Large intestine (tissue), 12 donors: ENCODE measurements around the gene FXYD6. TPM values are rescaled to one million over a fixed set of nuclear protein-coding genes. Genes with fewer than 3 reads are reported as not detected.
"Not testable (repeated sequence)": the region's sequence is repeated elsewhere in the genome, so short reads cannot be mapped to it uniquely, and the experiment has no call there.

Experiments
- DNase-seq, 2 donors: peaks; one replicate each; pipeline versions ENCODE4 v3.0.0 to v3.0.0-alpha.2; 2013
- H3K27ac ChIP-seq: one replicate; pipeline ENCODE4 v1.5.1; 2013; ENCODE audit warnings: low read length
- H3K27me3 ChIP-seq: 2 replicates; pipeline ENCODE4 v1.6.1; 2013; ENCODE audit warnings: low read length; ENCODE audit not compliant: control insufficient read depth, insufficient read depth
- H3K36me3 ChIP-seq: 2 replicates; pipeline ENCODE4 v1.6.1; 2013; ENCODE audit warnings: low read length; ENCODE audit not compliant: control insufficient read depth, insufficient read depth
- H3K4me1 ChIP-seq: one replicate; pipeline ENCODE4 v1.6.1; 2013; ENCODE audit warnings: low read length; ENCODE audit not compliant: control insufficient read depth, insufficient read depth
- H3K4me3 ChIP-seq: one replicate; pipeline ENCODE4 v1.5.1; 2013; ENCODE audit warnings: low read length
- H3K9me3 ChIP-seq: one replicate; pipeline ENCODE4 v1.6.1; 2013; ENCODE audit warnings: mild to moderate bottlenecking, low read depth, low read length, moderate library complexity; ENCODE audit not compliant: control insufficient read depth
- WGBS: methylation state at CpG from one replicate; pipeline ENCODE4 v1.1.5; 2013; ENCODE audit warnings: low lambda C conversion rate; ENCODE audit not compliant: insufficient coverage; 5-methylcytosine and 5-hydroxymethylcytosine counted together
- long read RNA-seq, 11 donors: transcript quantifications; one replicate each; lab custom pipeline, GENCODE V29; 2026
- polyA plus RNA-seq: library from polyadenylated mRNA; unstranded; fragments of 120-200 nt; gene quantifications from one replicate; pipeline ENCODE4 v1.2.1, GENCODE V29; 2013

Gene FXYD6, protein sequence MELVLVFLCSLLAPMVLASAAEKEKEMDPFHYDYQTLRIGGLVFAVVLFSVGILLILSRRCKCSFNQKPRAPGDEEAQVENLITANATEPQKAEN
- polyA plus RNA-seq, result 78.3 TPM
- long read RNA-seq, donor 1, transcript FXYD6-204 (8 exons, 2,171 nt), result major isoform, 12 of 14 reads
- long read RNA-seq, donor 1, partial matches to known transcripts, result 0 of 14 reads
- long read RNA-seq, donor 1, other reads (novel, unspliced or antisense), result 0 of 14 reads
- long read RNA-seq, donor 2, transcript FXYD6-204 (8 exons, 2,171 nt), result major isoform, 34 of 37 reads
- long read RNA-seq, donor 2, partial matches to known transcripts, result 0 of 37 reads
- long read RNA-seq, donor 2, other reads (novel, unspliced or antisense), result 0 of 37 reads
- long read RNA-seq, donor 3, result 0 reads
- long read RNA-seq, donor 4, partial matches to known transcripts, result 0 of 1 reads
- long read RNA-seq, donor 4, other reads (novel, unspliced or antisense), result 0 of 1 reads
- long read RNA-seq, donor 5, transcript FXYD6-204 (8 exons, 2,171 nt), result major isoform, 33 of 40 reads
- long read RNA-seq, donor 5, partial matches to known transcripts, result 0 of 40 reads
- long read RNA-seq, donor 5, other reads (novel, unspliced or antisense), result 0 of 40 reads
- long read RNA-seq, donor 6, transcript FXYD6-204 (8 exons, 2,171 nt), result major isoform, 28 of 32 reads
- long read RNA-seq, donor 6, partial matches to known transcripts, result 0 of 32 reads
- long read RNA-seq, donor 6, other reads (novel, unspliced or antisense), result 0 of 32 reads
- long read RNA-seq, donor 7, transcript FXYD6-204 (8 exons, 2,171 nt), result major isoform, 28 of 43 reads
- long read RNA-seq, donor 7, partial matches to known transcripts, result 10 of 43 reads
- long read RNA-seq, donor 7, other reads (novel, unspliced or antisense), result 0 of 43 reads
- long read RNA-seq, donor 8, transcript FXYD6-204 (8 exons, 2,171 nt), result major isoform, 40 of 46 reads
- long read RNA-seq, donor 8, partial matches to known transcripts, result 0 of 46 reads
- long read RNA-seq, donor 8, other reads (novel, unspliced or antisense), result 0 of 46 reads
- long read RNA-seq, donor 9, transcript FXYD6-204 (8 exons, 2,171 nt), result major isoform, 29 of 33 reads
- long read RNA-seq, donor 9, partial matches to known transcripts, result 0 of 33 reads
- long read RNA-seq, donor 9, other reads (novel, unspliced or antisense), result 0 of 33 reads
- long read RNA-seq, donor 10, transcript FXYD6-204 (8 exons, 2,171 nt), result major isoform, 32 of 34 reads
- long read RNA-seq, donor 10, partial matches to known transcripts, result 0 of 34 reads
- long read RNA-seq, donor 10, other reads (novel, unspliced or antisense), result 0 of 34 reads
- long read RNA-seq, donor 11, transcript FXYD6-204 (8 exons, 2,171 nt), result major isoform, 23 of 30 reads
- long read RNA-seq, donor 11, partial matches to known transcripts, result 0 of 30 reads
- long read RNA-seq, donor 11, other reads (novel, unspliced or antisense), result 0 of 30 reads

DNA sequence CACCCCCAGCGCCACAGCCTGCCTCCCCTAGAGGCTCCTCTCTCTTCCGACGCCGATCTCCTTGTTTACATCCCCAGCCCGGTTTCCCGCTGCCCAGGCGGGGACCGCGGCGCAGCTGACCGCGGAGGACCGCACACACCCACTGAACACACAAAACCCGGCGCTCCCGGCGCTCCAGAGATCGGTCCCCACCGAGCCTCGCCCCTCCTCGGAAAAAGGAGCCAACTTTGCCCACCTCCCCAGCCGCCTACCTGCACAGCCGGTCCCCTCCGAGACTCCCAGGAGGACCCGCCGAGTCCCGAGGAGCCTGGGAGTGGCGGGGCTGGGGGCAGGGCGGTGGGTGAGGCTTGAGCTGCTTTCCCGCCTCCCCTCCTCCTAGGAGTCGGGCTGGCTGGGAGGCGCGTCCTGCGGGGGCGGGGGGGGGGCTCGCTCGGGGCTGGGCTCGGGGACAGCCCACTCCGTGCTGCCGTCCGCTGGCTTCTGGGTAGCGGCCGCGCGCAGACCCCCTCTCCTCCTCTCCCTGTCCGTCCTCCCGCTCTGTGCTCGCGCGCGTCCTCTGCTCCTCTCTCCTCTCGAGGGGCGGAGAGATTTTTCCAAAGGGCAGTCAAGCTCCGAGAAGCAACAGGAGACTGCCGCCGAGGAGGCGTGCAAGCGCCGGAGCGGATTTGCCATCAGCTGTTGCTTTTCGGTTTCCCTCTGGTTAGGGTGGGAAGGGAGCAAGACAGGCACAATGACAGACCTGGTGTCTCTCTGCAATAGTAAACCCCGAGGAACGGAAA, at the start of gene FXYD6:
TSS of gene FXYD6 (minus strand) at position 318 of the 779 bp plus-strand sequence. CDS start 33,882 bp downstream, outside the sequence.
- H3K36me3 ChIP-seq, result no peaks in the 10 kb centered on the region
- WGBS, result no CpG with 5 or more reads among the region's 63 CpGs
- H3K27ac ChIP-seq, result peak within 1 kb of the TSS; percentile 74
- H3K4me3 ChIP-seq, result peak within 1 kb of the TSS; percentile 69
- peaks cover 17% of the 10 kb centered on the region for H3K4me1 ChIP-seq
- no peaks in the 10 kb centered on the region for H3K9me3 ChIP-seq
- peak; percentile 69 to 73 for DNase-seq
- H3K27me3 ChIP-seq, result peaks cover 71% of the 10 kb centered on the region

DNA sequence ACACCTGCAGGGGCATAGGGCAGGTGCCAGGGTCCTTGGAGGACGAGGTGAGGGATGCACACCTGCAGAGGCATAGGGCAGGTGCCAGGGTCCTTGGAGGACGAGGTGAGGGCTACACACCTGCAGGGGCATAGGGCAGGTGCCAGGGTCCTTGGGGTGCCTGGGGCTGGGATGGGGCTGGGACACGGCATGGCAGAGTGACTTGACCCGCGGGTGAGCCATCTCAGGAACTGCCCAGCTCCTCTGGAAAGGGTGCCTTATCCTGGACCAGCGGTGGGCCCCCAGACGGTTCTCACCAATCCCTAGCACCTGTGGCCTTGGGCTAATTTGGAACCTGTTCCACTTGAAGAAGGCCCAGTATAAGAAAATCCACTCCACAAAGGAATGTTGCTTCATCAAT, 49.7 kb upstream of the FXYD6 start:
- not testable (repeated sequence) for DNase-seq, H3K9me3 ChIP-seq, H3K4me1 ChIP-seq, H3K36me3 ChIP-seq, H3K4me3 ChIP-seq, H3K27me3 ChIP-seq, H3K27ac ChIP-seq
- no CpG with 5 or more reads among the region's 7 CpGs for WGBS

DNA sequence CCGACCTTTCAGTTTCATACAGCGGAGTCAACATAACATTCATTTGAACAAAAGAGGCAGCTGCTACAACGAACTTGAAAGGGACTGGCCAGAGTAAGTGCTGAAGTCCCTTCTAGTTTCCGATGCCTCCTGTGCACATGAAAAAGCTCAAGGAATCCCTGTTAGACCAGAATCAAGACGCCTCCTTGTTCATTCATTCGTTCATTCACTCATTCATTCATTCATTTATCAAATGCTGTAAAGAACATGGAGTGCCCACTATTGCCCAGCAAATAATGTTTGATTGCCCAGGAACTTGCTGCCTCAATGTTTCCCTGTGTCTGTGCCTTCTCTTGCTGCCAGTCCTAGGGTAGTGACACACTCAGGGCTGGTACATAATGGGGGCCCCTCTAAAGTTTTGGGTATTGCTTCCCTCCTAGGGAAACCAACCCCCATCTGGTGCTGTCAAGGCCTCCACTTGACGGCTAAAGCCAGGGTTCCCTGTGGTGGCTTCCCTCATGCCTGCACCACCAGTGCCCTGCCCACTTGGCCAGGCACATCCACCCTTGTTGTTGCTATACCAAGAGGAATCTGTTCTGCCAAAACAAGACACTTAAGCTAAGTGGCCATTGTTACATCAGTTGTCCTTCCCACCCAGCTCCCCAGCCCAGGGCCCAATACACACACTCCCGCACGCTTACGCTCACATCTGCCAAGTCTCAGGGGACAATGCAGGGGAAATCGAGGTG, 48.9 kb upstream of the FXYD6 start:
- Histone ChIP-seq H3K4me3 (no peak overlapping the region), H3K36me3 (no peaks in the 10 kb centered on the region), H3K27me3 (peaks cover 3% of the 10 kb centered on the region), H3K4me1 (peaks cover 8% of the 10 kb centered on the region), H3K27ac (no peak overlapping the region), H3K9me3 (no peaks in the 10 kb centered on the region)
- DNase-seq, result no peak
- 80% methylated on average over 1 of the region's 11 CpGs for WGBS

DNA sequence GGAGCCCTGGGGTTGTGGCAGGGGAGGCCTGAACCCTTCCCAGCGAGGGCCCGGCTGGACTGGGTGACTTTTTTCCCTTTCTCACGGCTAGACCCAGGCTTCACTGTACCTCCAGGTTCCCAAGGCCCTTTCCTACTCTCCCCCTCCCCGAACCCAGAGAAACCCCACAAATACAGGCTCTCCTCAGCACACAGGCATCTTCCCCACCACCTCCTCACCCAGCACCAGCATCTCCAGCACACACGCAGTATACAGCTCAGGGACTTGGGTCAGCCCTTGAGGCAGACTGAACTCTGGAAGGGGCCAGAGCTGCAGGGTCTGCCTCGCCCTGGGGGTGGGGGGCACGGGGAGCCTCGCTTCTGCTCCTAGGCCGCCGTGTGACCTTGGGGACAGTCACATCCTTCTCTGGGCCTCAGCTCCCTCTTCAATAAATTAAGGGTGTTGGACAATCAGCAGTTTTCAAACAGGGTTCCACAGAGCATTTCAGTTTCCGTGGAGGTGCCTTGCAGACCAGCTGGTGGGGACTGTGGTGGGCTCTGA, 48.2 kb upstream of the FXYD6 start:
- Histone ChIP-seq H3K36me3 (no peaks in the 10 kb centered on the region), H3K27ac (no peak overlapping the region), H3K27me3 (peaks cover 3% of the 10 kb centered on the region), H3K9me3 (no peaks in the 10 kb centered on the region), H3K4me3 (no peak overlapping the region), H3K4me1 (peaks cover 12% of the 10 kb centered on the region)
- WGBS, result no CpG with 5 or more reads among the region's 11 CpGs
- DNase-seq, result no peak

DNA sequence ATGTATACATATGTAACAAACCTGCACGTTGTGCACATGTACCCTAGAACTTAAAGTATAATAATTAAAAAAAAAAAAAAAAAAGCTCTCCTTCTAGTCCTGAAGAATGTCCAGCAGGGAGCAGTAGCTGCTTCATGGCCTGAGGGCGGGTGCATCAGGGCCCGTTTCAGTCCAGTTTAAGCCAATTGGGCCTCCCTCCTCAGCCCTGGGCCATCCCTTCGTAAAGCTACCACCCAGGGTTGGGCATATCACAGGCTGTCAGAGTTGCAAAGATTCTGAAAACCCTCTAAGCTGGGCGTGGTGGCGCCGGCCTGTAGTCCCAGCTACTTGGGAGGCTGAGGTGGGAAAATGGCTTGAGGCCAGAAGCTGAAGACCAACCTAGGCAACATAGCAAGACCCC, 47.3 kb upstream of the FXYD6 start:
- Histone ChIP-seq H3K36me3 (no peaks in the 10 kb centered on the region), H3K9me3 (no peaks in the 10 kb centered on the region), H3K27me3 (peaks cover 3% of the 10 kb centered on the region), H3K4me3 (no peak overlapping the region), H3K27ac (no peak overlapping the region), H3K4me1 (peaks cover 15% of the 10 kb centered on the region)
- DNase-seq, result no peak
- no CpG with 5 or more reads among the region's 7 CpGs for whole genome bisulfite sequencing

DNA sequence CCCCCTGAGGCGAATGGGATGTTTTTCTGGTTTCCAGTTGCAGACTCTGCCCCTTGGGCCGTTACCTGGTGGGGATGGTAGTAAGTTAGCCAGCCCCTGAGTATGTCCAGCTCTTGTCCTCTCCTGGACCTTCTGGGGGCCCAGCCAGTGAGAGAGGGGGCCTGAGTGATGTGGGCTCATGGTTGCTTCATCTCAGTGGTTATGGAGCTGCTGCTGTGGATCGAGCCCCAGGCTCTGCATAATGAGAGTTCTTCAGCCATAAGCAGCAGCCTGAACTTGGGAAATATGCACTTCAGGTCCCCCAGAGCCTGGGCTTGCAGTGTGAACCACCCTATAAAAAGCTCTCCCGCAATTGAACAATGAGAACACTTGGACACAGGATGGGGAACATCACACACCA, 46.8 kb upstream of the FXYD6 start:
- Histone ChIP-seq H3K36me3 (no peaks in the 10 kb centered on the region), H3K27me3 (peaks cover 2% of the 10 kb centered on the region), H3K4me3 (no peak overlapping the region), H3K9me3 (no peaks in the 10 kb centered on the region), H3K27ac (no peak overlapping the region), H3K4me1 (peaks cover 17% of the 10 kb centered on the region)
- no peak for DNase-seq
- WGBS, result no CpG with 5 or more reads among the region's 4 CpGs

DNA sequence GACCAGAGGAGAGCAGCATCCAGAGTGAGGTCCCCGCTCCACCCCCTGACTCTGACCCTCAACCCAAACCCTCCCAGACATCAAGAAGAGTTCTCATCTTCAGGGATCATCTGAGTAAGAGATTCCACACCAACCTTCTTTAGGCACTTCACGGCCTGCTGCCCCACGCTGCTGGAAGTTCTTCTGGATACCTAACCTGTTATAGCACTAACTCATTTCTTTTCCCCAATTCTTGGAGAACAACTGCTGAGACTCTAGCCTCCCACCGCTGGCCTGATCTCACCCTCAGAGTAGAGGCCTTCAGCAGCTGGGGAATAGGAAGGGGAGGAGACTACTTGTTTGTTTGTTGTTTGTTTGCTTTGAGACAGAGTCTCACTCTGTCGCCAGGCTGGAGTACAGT, 45.4 kb upstream of the FXYD6 start:
- no peak for DNase-seq
- H3K4me3 ChIP-seq, result no peak overlapping the region
- H3K27ac ChIP-seq, result no peak overlapping the region
- H3K9me3 ChIP-seq, result no peaks in the 10 kb centered on the region
- WGBS, result 80% methylated on average over 1 of the region's 5 CpGs
- no peaks in the 10 kb centered on the region for H3K36me3 ChIP-seq
- peaks cover 17% of the 10 kb centered on the region for H3K4me1 ChIP-seq
- no peaks in the 10 kb centered on the region for H3K27me3 ChIP-seq

DNA sequence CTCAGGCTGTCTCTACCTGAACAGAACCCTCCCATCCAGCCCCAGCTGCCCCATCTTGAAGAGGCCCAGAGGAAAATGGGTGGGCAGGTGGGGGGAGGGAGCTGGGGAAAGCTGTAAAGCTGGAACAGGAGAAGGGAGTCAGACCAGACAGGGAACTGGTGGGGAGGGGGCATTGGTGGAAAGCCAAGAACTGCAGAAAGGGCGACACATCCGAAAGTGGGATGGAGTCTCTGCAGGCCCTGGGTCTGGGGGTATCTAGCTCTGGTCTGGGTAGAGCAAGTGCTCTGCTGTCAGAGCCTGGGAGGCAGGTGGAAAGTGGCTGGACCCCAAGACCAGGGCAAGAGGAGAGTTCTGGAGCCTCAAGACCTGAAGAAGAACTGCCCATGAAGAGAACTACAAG, 45.0 kb upstream of the FXYD6 start:
- H3K4me1 ChIP-seq, result peaks cover 17% of the 10 kb centered on the region
- no peaks in the 10 kb centered on the region for H3K9me3 ChIP-seq
- H3K36me3 ChIP-seq, result no peaks in the 10 kb centered on the region
- H3K4me3 ChIP-seq, result no peak overlapping the region
- no peaks in the 10 kb centered on the region for H3K27me3 ChIP-seq
- no peak for DNase-seq
- no CpG with 5 or more reads among the region's 2 CpGs for WGBS
- no peak overlapping the region for H3K27ac ChIP-seq

DNA sequence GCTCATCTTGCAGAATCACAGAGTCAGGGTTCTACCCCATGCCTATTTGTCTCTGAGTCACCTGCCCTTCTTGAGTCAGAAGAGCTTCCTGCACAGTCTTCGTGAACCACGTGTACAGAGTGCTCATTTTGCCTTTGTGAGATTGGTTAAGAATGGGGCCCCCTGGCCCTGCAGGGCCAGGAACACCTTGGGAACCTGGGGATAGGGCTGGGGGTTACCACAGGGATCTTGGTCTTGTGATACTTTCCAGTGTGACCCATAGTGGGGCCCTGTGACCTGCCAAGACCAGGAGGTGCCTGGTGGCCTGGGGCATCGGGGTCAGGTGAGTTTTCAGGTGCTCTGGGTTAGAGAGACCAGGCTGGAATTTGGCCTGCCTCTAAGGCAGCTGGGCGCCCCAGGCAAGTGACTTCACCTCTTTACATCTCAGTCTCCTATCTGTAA, 43.3 kb upstream of the FXYD6 start:
- H3K27me3 ChIP-seq, result no peaks in the 10 kb centered on the region
- peak; percentile 81 to 83 for DNase-seq
- no CpG with 5 or more reads among the region's 4 CpGs for WGBS
- peaks cover 32% of the 10 kb centered on the region for H3K4me1 ChIP-seq
- H3K36me3 ChIP-seq, result no peaks in the 10 kb centered on the region
- H3K27ac ChIP-seq, result peak overlapping the region; percentile 66
- no peak overlapping the region for H3K4me3 ChIP-seq
- H3K9me3 ChIP-seq, result no peaks in the 10 kb centered on the region
